Liver (tissue), 9 donors: ENCODE data around the gene TMEM259. TPM values are rescaled to one million over a fixed set of nuclear protein-coding genes. Genes with fewer than 3 reads are reported as not detected.

Source experiments
- DNase-seq: peaks from one replicate; pipeline ENCODE4 v3.0.0-alpha.2; 2017; ENCODE audit warnings: low spot score
- H3K27ac ChIP-seq, 2 donors: one replicate each; pipeline ENCODE4 v1.7.0; 2013; ENCODE audit warnings: inconsistent platforms in 2 of 2, low read length in 2 of 2, control low read depth in 1 of 2, low read depth in 1 of 2, mild to moderate bottlenecking in 1 of 2
- H3K27me3 ChIP-seq, 4 donors: one replicate each; pipeline versions ENCODE4 v1.6.1 to v1.7.0; 2013; ENCODE audit warnings: low read length in 3 of 4, inconsistent platforms in 1 of 4, mild to moderate bottlenecking in 1 of 4, moderate library complexity in 1 of 4; ENCODE audit not compliant: control insufficient read depth in 4 of 4, insufficient read depth in 4 of 4
- H3K36me3 ChIP-seq, 4 donors: one replicate each; pipeline versions ENCODE4 v1.6.1 to v1.7.0; 2013; ENCODE audit warnings: low read length in 3 of 4, mild to moderate bottlenecking in 3 of 4, low read depth in 1 of 4, moderate library complexity in 1 of 4; ENCODE audit not compliant: control insufficient read depth in 4 of 4, insufficient read depth in 3 of 4
- H3K4me1 ChIP-seq, 4 donors: one replicate each; pipeline versions ENCODE4 v1.6.1 to v1.7.0; 2013; ENCODE audit warnings: low read length in 3 of 4, mild to moderate bottlenecking in 3 of 4, moderate library complexity in 1 of 4; ENCODE audit not compliant: control insufficient read depth in 4 of 4, insufficient read depth in 4 of 4
- H3K4me3 ChIP-seq, 3 donors: one replicate each; pipeline versions ENCODE4 v1.6.1 to v1.7.0; 2013; ENCODE audit warnings: low read length in 3 of 3, control low read depth in 1 of 3, low read depth in 1 of 3, mild to moderate bottlenecking in 1 of 3
- H3K9ac ChIP-seq, 2 donors: one replicate each; pipeline ENCODE4 v1.7.0; 2013; ENCODE audit warnings: low read length in 2 of 2, mild to moderate bottlenecking in 2 of 2, moderate library complexity in 2 of 2, control low read depth in 1 of 2, low read depth in 1 of 2
- H3K9me3 ChIP-seq, 4 donors: one replicate each; pipeline versions ENCODE4 v1.6.1 to v1.7.0; 2013; ENCODE audit warnings: low read length in 3 of 4; ENCODE audit not compliant: control insufficient read depth in 4 of 4
- ATF3 ChIP-seq: IDR thresholded peaks from 2 replicates; pipeline ENCODE4 v1.6.1; 2016; ENCODE audit warnings: antibody characterized with exemption
- CTCF ChIP-seq: fragments of 150-350 bp; IDR thresholded peaks from 2 replicates; pipeline ENCODE4 v1.5.1; 2017; ENCODE audit warnings: improper control_type of control experiment, low read depth, low read length; ENCODE audit not compliant: missing input control
- EGR1 ChIP-seq, 2 donors: IDR thresholded peaks; 2 replicates each; pipeline ENCODE4 v1.6.1; 2016 to 2018; ENCODE audit warnings: antibody characterized with exemption in 2 of 2, low read depth in 2 of 2
- FOXA1 ChIP-seq: IDR thresholded peaks from 2 replicates; pipeline ENCODE4 v1.6.1; 2016; ENCODE audit warnings: antibody characterized with exemption
- FOXA2 ChIP-seq: IDR thresholded peaks from 2 replicates; pipeline ENCODE4 v1.6.1; 2016; ENCODE audit warnings: antibody characterized with exemption
- GABPA ChIP-seq, 2 donors: IDR thresholded peaks in 1 of 2; conservative IDR thresholded peaks in 1 of 2; 2 replicates each; pipeline ENCODE4 v1.6.1; 2016; ENCODE audit warnings: antibody characterized with exemption in 2 of 2, mild to moderate bottlenecking in 1 of 2, moderate library complexity in 1 of 2
- HNF4A ChIP-seq, 2 donors: conservative IDR thresholded peaks; 2 replicates each; pipeline ENCODE4 v1.6.1; 2016; ENCODE audit warnings: antibody characterized with exemption in 2 of 2, mild to moderate bottlenecking in 2 of 2
- HNF4G ChIP-seq: IDR thresholded peaks from 2 replicates; pipeline ENCODE4 v1.6.1; 2016; ENCODE audit warnings: antibody characterized with exemption
- JUND ChIP-seq, 2 donors: IDR thresholded peaks; 2 replicates each; pipeline ENCODE4 v1.6.1; 2016; ENCODE audit warnings: antibody characterized with exemption in 2 of 2
- MAX ChIP-seq: IDR thresholded peaks from 2 replicates; pipeline ENCODE4 v1.6.1; 2016; ENCODE audit warnings: antibody characterized with exemption
- NR2F2 ChIP-seq: IDR thresholded peaks from 2 replicates; pipeline ENCODE4 v1.6.1; 2016; ENCODE audit warnings: antibody characterized with exemption
- RAD21 ChIP-seq, 2 donors: IDR thresholded peaks; 2 replicates each; pipeline ENCODE4 v1.6.1; 2016; ENCODE audit warnings: antibody characterized with exemption in 2 of 2, mild to moderate bottlenecking in 2 of 2
- RXRA ChIP-seq, 2 donors: IDR thresholded peaks; 2 replicates each; pipeline ENCODE4 v1.6.1; 2017 to 2018; ENCODE audit warnings: antibody characterized with exemption in 2 of 2, mild to moderate bottlenecking in 1 of 2
- SP1 ChIP-seq: IDR thresholded peaks from 2 replicates; pipeline ENCODE4 v1.6.1; 2018; ENCODE audit warnings: antibody characterized with exemption, mild to moderate bottlenecking
- TAF1 ChIP-seq: conservative IDR thresholded peaks from 2 replicates; pipeline ENCODE4 v1.6.1; 2016; ENCODE audit warnings: antibody characterized with exemption, mild to moderate bottlenecking
- YY1 ChIP-seq: IDR thresholded peaks from 2 replicates; pipeline ENCODE4 v1.6.1; 2016; ENCODE audit warnings: antibody characterized with exemption, mild to moderate bottlenecking
- ZBTB33 ChIP-seq: IDR thresholded peaks from 2 replicates; pipeline ENCODE4 v1.6.1; 2016; ENCODE audit warnings: antibody characterized with exemption
- WGBS: extraction: QIAGEN DNeasy Blood & Tissue Kit; methylation state at CpG from one replicate; pipeline ENCODE4 v1.1.7; 2013; 5-methylcytosine and 5-hydroxymethylcytosine counted together
- polyA plus RNA-seq, 2 donors: library from polyadenylated mRNA; stranded (reverse) in 1 of 2; unstranded in 1 of 2; fragments of 200-250 nt in 1 of 2; fragments of >200 nt in 1 of 2; fragmentation: Nextera tagmentation in 1 of 2; extraction: Ambion mirVana in 1 of 2; gene quantifications; one replicate each; pipeline versions ENCODE4 v1.2.1 to v1.2.3, GENCODE V29; 2013 to 2015
- total RNA-seq, 2 donors: library from RNA; depleted of rRNA; stranded (reverse); fragments of >200 nt; gene quantifications; one replicate each; pipeline ENCODE4 v1.2.3, GENCODE V29; 2014
- donor health status: healthy.
- donor health status: healthy.
- donor health status: healthy.
- donor health status: healthy.
- donor health status: healthy.

TMEM259 gene
- total and polyA plus RNA-seq, 4 donors = 29.7 to 99.3 (median 57.3) TPM

GRCh38 chr19:1015061-1015781, 5.7 kb downstream of the TMEM259 start:
- no peak for DNase-seq
- peaks cover 30 to 47% (median 38%) of the 10 kb centered on the region in 4 donors for H3K4me1 ChIP-seq
- TF ChIP-seq YY1 = no peak
- H3K9me3 ChIP-seq = no peaks in the 10 kb centered on the region
- 92% methylated on average over 29 of the region's 29 CpGs for WGBS
- H3K9ac ChIP-seq = no peak overlapping the region
- H3K27me3 ChIP-seq = no peaks in the 10 kb centered on the region
- peak overlapping the region in 1 of 2 donors; percentile 16 for H3K27ac ChIP-seq
- peaks cover 2 to 32% (median 12%) of the 10 kb centered on the region in 4 donors for H3K36me3 ChIP-seq
- no peak overlapping the region for H3K4me3 ChIP-seq

GRCh38 chr19:1014161-1015060, 6.5 kb downstream of the TMEM259 start:
- no peak overlapping the region for H3K27ac ChIP-seq
- TF ChIP-seq HNF4G (no peak), ATF3 (no peak), RXRA (IDR thresholded peaks at IDR 0.05) (no peak), EGR1 (IDR thresholded peaks at IDR 0.05; ENCODE audit: low read depth in 2 of 2) (no peak), HNF4A (conservative IDR thresholded peaks at IDR 0.05) (no peak), FOXA2 (no peak), RAD21 (IDR thresholded peaks at IDR 0.05) (no peak), GABPA (IDR thresholded peaks at IDR 0.05 in 1 of 2, conservative IDR thresholded peaks at IDR 0.05 in 1 of 2) (no peak), FOXA1 (no peak), TAF1 (no peak), NR2F2 (no peak), MAX (no peak)
- H3K9ac ChIP-seq = no peak overlapping the region
- WGBS = 94% methylated on average over 49 of the region's 49 CpGs
- H3K9me3 ChIP-seq = no peaks in the 10 kb centered on the region
- H3K4me3 ChIP-seq = no peak overlapping the region
- H3K27me3 ChIP-seq = no peaks in the 10 kb centered on the region
- peaks cover 2 to 40% (median 14%) of the 10 kb centered on the region in 4 donors for H3K36me3 ChIP-seq
- no peak for DNase-seq
- H3K4me1 ChIP-seq = peaks cover 26 to 39% (median 32%) of the 10 kb centered on the region in 4 donors

GRCh38 chr19:1013218-1013617, 7.7 kb downstream of the TMEM259 start:
- H3K9ac ChIP-seq = no peak overlapping the region
- TF ChIP-seq YY1 (no peak), FOXA1 (no peak), NR2F2 (no peak), HNF4G (no peak), RXRA (IDR thresholded peaks at IDR 0.05) (no peak), FOXA2 (no peak), JUND (IDR thresholded peaks at IDR 0.05) (no peak), ATF3 (no peak), GABPA (IDR thresholded peaks at IDR 0.05 in 1 of 2, conservative IDR thresholded peaks at IDR 0.05 in 1 of 2) (no peak), ZBTB33 (no peak), SP1 (no peak), CTCF (no peak), MAX (no peak)

More at GRCh38 chr19:1013218-1013617, 7.7 kb downstream of the TMEM259 start:
- Histone ChIP-seq H3K36me3 (peaks cover 2 to 40% (median 16%) of the 10 kb centered on the region in 4 donors), H3K4me3 (no peak overlapping the region), H3K27ac (no peak overlapping the region), H3K9me3 (no peaks in the 10 kb centered on the region), H3K27me3 (no peaks in the 10 kb centered on the region), H3K4me1 (peaks cover 17 to 27% (median 21%) of the 10 kb centered on the region in 4 donors)
- no peak for DNase-seq
- 93% methylated on average over 10 of the region's 10 CpGs for WGBS
